CD4-positive, alpha-beta T cell treated with Interleukin-4 for 1 hour (primary cell): Measurements from ENCODE around the gene TCEANC2.
"Not testable (repeated sequence)": the region's sequence is repeated elsewhere in the genome, so short reads cannot be mapped to it uniquely, and the experiment has no call there.

ENCODE experiments used
- DNase-seq, 2 donors: peaks; one replicate each; pipeline ENCODE4 v3.0.0-alpha.2; 2020 to 2022

Gene TCEANC2

DNA sequence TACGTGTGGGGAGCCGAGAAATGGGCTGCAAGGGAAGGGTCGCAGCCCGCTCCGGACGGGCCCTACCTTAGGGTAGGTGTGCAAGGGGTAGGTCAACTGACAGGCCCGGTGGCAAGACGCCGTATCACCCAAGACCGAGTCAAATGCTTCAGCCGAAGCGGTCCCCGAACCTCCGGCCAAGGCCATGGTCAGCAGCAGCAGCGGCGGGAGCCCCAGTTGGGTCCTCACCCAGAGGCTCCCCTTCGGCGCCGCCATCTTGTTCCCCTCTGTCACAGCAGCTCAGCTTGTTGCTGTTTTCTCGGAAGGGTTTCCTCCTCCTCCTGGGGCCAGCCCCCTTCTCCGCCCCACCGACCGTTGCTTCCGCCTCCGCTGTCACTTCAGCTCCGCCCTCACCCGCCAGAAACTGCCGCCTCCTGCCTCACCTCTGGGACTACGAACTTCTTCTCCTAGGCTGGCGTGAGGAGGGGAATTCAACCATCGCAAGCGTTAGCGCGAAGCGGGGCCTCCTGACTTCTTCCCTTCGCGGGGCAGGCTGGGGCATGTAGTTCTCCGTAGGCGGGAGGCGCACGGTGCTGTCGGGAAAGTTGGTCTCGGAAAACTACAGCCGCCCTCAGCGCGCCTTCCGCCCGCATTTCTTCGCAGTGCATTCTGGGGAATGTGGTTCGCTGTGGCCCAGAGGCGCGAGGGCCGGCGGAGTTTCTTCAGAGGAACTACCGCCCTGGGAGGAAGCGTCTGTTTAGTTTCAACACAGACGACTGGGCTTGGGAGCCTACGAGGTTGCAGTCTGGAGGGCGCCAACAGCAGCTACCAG, at the start of gene TCEANC2, which contains the start of gene TMEM59:
TCEANC2 (plus strand) TSS at position 675 of the 811 bp plus-strand sequence. CDS start 815 bp downstream, outside the sequence.
TMEM59 (minus strand) TSS at position 271 of the 811 bp plus-strand sequence; CDS start at position 255, 16 bp downstream.
- DNase-seq: peak; percentile 99

DNA sequence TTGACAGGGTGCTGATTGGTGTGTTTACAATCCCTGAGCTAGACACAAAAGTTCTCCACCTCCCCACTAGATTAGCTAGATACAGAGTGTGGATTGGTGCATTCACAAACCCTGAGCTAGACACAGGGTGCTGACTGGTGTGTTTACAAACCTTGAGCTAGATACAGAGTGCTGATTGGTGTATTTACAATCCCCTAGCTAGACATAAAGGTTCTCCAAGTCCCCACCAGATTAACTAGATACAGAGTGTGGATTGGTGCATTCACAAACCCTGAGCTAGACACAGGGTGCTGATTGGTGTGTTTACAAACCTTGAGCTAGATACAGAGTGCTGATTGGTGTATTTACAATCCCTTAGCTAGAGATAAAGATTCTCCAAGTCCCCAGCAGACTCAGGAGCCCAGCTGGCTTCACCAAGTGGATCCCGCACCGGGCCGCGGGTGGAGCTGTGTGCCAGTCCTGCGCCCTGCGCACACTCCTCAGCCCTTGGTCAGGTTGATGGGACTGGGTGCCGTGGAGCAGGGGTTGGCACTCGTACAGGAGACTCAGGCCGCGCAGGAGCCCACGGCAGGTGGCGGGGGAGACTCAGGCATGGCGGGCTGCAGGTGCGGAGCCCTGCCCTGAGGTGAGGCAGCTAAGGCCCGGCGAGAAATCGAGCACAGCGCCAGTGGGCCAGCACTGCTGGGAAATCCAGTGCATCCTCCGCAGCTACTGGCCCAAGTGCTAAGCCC, 49.5 kb upstream of the TCEANC2 start:
- DNase-seq: not testable (repeated sequence)

DNA sequence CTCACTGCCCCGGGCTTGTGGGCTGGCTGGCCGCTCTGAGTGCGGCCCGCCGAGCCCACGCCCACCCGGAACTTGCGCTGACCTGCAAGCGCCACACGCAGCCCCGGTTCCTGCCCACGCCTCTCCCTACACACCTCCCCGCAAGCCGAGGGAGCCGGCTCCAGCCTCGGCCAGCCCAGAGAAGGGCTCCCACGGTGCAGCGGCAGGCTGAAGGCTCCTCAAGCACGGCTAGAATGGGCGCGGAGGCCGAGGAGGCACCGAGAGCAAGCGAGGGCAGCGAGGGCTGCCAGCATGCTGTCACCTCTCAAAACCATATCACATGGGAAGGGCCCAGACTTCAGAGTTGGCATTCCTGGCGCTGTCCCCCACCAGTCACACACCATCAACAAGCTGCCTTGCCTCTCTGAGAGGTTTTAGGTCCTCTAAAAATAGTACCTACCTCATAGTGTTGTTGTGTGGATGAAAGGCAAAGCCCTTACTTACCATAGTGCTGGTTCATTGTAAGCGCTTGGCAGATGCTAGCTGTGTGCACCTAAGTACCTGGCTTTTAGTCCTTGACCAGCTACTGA, 48.8 kb upstream of the TCEANC2 start:
- no peak for DNase-seq

DNA sequence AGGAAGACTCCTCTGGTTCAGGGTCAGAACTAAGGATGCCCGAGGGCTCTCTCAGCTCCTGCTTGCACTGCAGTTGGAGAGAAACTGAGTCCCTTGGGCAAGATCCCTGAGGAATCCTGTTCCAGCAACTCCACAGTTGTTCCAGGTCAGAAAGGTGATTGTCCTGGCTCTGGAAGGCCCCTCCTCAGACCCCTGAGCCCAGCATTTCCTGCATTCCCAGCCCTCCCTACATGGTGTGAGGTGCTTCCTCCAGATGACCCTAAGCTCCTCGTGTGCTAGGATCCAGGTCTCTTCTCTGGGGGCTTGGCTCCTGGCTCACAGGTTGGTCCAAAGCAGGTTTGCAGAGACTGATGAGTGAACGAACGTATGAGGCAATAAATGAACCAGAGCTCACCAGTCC, 46.9 kb upstream of the TCEANC2 start:
- DNase-seq: no peak

DNA sequence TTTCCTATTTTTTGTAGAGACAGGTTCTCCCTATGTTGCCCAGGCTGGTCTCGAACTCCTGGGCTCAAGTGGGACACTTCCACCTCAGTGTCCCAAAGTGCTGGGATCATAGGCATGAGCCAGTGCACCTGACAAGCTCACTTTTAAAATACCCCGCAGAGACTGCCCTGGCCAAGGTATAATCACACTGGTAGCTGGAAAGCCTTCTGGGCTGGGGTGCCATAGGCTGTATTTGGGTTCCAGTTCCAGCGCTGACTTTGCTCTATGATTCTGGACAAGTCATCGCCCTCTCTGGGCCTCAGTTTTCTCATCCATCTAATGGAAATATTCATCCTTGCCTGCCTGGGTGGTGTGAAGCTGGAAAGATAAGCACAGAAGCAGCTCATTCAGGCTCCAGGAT, 45.8 kb upstream of the TCEANC2 start:
- no peak for DNase-seq

DNA sequence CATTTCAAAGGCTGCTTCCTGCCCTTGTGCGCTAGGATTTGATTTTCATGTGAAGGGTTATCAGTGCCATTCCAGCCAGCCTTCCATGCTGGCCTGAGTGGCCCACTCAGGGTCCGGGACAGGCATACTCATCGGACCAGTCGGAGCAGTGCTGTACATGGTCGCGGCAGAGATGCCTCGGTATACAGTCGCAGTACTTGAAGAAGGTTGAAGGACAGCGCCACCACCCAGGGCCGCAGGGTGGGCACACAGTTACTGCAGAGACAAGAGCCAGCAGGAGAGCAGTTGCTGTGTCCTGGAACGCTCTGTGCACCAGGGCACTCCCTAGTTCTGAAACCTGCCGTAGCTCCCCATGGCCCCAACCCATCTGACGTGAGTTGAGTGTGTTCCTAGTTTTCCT, 44.5 kb upstream of the TCEANC2 start:
- no peak for DNase-seq

DNA sequence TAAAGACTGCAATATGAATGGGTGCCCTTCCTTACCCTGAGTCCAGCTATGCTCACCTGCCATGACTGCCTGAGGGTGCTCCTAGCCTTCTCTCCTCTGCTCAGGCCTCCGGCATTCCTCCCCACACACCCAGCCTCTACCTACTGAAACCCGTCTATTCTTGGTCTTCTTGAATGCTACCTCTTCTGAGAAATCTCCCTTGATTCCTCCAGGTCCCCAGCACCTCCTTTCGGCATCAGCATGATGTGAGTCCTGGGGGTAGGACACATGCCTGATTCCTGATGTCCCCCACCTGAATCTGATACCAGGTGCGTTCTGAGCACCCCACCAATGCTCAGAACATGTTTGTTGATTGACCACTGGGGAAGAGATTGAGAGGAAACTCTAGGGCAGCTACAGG, 44.0 kb upstream of the TCEANC2 start:
- no peak for DNase-seq

DNA sequence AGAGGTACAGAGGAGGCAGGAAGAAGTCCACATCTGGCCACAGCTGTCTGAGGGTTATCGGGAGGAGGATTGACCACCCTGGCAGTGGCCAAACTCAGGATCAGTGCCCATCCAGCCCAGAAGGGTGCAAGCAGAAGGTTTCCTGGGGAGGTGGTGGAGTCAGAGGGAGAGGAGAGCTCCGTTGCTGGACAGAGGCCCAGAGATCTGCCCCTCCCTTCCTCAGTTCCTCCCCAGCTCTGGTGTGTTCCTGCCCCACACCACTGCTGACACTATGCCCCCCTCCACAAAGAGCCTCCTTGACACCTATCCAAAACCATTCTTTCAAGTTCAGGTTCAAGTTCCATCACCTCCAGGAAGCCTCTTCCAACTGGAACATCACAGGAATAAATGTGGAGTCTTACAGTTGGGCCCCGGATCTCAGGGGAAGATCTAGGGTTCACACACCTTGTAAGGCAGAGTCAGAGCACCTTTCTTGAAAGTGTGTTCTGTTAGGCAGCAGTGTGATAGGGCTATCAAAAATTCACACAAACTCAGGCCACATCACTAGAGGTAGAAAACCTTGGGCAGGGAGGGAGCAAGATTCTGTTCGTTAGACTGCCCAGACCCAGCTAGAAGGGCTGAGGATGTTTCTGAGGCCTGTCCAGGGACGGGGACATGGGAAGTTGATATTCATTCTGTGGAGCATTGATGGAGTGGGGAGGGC, 42.8 kb upstream of the TCEANC2 start:
- DNase-seq: no peak

DNA sequence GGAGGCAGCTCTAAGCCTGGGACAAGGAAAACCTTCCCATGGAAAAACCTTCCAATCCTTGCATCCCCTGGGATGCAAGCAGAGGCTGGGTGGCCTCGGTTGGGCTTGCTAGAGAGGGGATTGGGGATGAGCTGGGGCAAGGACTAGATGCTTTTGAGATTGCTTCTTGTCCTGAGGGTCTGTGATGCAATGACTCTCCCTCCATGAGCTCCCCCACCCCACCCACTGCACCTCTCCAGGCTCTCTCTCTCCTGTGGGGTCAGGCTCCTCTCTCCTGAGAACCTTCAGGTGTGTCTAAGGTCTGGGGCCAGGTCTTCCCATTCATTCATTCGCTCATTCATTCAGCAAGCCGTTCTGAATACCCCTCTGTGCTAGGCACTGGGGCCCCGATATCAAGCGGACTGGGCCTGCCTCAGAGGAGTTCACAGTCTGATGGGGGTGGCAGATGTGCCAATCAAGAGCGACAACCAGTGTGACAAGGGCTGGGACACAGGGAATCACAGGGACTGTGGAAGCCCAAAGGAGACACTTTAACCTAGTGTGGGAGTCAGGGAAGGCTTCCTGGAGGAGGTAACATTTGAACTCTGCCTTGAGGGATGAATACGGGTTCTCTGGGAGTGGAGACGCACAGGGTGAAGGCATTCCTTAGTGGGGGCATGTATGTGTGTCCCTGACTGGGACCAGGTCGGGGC, 41.9 kb upstream of the TCEANC2 start:
- DNase-seq: no peak

DNA sequence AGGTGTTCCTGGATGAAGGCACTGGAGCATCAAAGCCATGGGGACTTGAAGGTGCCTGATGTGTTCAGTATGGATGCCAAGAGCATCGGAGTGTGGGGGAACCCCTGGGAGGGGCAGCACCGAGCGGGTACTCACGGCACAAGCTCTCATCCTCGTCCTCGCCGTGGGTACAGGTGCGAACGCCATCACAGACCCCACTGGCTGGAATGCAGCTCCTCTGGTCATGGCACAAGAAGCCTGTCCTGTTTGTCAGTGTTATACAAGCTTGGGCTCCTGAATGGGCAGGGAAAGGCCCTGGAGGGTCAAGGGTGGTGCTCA, 41.4 kb upstream of the TCEANC2 start:
- no peak for DNase-seq

DNA sequence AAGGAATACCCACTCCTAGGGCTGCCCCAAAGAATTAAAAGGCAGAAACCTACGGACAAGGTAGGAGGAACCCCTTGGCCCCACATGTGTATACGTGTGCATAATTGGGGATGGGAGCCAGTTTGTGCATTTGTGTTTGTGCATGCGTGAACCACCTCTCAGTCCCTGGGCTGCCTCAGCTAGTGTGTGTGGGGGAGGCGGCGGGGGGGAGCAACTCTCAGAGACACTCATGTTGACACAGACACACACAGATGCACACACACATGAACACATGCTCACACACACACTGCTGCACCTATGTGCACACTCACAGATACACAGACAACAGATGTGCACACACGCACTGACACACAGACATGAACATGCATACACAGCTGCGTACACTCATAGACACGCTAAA, 40.5 kb upstream of the TCEANC2 start:
- DNase-seq: no peak

DNA sequence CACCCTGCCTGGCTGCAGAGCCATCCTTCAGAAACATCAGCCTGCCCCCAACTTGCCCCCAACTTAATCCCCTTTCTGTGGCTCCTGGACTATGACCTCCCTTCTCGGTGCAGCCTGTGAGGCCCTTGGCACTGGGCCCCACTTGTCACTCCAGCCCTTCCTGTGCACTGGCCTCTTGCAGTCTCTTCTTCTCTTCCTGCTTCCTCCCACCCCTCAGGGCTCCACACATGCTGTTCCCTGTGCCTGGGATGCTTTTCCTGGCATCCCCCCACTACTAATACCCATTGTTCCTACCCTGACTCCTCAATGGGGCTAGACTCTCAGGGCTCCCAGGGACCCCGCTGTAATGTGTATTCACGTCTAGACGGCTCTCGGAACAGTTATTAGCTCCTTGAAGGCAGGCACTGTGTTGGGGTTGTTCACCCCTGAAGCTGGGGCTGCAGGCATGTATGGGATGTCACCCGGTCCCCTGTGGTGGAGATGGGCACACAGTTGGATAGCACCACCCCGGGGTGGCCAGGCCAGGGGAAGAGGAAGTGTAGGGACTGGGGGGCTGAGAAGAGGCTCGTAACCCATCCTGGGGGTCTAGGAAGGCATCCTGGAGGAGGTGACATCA, 39.9 kb upstream of the TCEANC2 start:
- DNase-seq: no peak

DNA sequence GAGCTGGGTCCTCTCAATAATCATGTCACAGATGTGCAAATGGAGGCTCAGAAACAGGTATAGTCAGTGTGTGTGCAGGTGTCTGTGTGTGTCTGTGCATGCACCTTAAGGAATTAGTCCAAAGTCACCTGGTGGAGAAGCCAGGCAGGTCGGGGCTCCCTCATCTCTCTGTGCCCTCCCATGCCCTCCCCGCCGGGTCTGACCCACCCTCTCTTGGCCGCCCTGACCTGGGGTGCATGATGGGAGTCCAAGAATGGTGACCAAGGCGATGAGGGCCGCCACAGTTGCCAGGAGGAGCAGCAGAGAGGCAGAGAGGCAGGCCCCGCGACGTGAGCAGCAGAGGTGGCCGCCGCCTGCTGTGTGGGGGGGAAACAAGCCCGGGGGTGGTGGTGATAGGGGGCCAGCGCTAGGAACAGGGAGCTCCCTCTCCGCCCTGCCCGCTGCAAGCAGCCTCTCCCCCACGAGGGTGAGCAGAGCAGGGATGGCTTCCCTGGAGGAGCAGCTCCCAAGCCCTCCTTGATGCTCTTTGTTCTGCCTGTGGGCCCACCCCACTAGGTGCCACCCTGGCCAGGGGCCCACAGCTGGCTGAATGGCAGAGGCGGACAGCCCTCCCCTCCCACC, 39.3 kb upstream of the TCEANC2 start:
- DNase-seq: no peak

DNA sequence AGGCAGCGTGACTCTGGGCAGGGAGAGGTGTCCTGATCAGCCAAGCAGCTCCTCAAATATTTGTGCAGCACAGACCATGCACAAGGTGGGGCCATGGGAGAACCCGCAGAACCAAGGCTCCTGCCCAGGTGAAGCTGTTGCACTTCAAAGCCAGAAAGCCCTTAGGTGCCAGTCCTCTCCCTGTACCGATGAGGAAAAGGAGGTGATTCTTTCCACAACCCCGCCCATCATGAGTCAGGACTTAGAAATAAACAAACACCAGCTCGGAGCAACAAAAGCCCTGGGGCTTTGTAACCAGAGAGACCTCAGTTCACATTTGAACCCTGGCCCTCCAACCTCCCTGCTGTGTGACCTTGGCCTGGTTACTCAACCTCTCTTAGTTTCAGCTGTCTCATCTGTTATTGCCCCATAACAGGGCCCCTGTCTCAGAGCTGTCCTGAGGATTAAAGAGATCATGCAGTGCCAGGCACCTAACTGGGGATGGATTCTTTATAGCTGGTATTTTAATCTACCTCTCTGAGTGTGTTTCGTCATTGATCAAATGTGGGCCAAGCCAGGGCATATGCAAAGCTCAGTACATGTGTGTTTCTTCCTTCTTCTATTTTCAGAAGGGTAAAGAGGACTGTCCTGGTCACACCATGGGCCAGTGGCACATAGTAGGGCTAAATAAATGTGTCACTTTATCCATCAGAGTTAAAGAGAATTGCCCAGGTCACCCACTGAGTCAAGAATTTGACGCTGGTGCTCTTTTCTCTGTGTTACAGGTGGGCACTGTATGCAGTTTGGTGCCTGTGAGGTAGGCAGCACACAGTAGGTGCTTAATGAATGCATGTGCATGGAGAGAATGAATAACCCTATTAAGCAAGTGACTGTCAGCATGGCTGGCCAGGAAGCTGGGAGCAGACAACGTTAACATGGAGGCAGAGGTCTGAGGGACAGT, 36.8 kb upstream of the TCEANC2 start:
- no peak for DNase-seq

DNA sequence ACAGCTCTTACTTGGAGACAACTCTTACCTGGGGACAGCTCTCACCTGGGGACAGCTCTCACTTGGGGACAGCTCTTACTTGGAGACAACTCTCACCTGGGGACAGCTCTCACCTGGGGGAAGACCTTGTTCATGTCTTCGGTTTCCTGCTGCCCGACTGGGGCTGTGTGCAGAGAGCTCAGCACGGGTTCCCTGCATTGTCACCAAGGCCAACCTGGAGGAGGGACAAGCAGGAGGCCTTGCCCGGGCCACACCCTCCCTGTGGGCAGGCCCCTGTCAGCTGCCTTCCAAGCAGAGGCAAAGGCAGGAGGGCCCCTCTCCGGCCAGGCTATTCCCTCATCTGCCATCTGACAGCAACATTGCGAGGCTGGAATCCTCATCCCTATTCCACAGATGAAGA, 35.4 kb upstream of the TCEANC2 start, which contains the start of gene LDLRAD1:
LDLRAD1 (minus strand) TSS at position 208 of the 400 bp plus-strand sequence; CDS start at position 134, 74 bp downstream.
- no peak for DNase-seq

DNA sequence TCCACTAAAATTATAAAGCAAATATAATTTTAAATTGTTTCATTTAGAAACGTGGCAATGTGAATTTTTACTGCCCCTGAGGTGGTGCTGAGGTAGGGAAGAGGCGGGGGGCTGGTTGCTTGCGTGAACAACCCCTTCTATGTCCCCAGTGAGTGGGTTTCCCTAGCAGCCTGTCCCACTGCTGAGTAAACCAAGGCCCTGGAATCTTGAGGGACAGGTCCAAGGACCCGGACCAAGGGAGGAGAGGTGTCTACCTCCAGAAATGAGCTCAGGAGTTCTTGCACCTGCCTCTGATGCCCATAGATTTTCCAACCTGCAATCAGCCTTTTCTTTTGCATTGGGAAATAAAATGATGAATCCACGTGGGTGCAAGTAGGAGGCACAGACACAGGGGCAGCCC, 34.8 kb upstream of the TCEANC2 start:
- no peak for DNase-seq

DNA sequence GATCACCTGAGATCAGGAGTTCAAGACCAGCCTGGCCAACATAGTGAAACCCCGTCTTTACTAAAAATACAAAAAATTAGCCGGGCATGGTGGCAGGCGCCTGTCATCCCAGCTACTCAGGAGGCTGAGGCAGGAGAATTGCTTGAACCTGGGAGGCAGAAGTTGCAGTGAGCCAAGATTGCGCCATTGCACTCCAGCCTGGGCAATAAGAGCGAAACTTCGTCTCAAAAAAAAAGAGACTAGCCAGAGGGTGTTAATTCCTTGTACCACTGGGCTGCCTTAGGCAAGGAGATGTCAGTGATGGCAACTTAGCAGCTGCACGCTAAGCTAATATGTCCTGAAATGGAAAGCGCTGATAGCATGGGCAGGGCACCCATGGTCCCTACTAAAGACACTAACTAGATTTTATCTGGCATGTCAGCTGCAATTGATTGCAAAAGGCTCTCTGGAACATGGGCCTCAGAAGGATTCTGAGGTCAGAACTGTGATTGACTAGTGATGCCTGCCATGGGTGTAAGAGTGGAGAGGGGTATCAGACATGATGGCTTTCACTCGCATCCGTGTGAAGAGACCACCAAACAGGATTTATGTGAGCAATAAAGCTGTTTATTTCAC, 33.7 kb upstream of the TCEANC2 start:
- not testable (repeated sequence) for DNase-seq

DNA sequence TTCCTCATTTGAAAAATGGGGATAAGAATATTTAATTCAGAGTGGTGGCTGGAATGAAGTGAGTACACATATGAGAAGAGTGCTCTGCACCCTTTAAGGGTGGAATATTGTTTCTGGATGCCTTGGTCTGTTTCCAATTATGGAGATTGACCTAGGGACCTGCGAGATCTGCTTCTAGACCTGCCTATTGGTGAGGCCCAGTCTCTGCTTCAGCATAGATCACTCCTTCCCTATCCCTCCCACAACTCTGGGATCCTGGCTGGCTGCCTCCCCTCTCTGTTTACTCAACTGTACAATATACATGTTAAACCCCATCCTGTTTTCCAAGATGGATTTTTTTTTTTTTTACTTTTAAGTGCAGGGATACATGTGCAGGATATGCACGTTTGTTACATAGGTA, 29.1 kb upstream of the TCEANC2 start:
- no peak for DNase-seq

DNA sequence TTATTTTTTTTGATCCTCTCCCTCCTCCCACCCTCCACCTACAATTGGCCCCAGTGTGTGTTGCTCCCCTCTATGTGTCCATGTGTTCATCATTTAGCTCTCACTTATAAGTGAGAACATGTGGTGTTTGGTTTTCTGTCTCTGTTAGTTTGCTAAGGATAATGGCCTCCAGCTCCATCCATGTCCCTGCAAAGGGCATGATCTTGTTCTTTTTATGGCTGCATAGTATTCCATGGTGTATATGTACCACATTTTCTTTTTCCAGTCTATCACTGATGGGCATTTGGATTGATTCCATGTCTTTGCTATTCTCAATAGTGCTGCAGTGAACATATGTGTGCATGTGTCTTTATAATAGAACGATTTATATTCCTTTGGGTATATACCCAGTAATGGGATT, 28.6 kb upstream of the TCEANC2 start:
- DNase-seq: not testable (repeated sequence)

DNA sequence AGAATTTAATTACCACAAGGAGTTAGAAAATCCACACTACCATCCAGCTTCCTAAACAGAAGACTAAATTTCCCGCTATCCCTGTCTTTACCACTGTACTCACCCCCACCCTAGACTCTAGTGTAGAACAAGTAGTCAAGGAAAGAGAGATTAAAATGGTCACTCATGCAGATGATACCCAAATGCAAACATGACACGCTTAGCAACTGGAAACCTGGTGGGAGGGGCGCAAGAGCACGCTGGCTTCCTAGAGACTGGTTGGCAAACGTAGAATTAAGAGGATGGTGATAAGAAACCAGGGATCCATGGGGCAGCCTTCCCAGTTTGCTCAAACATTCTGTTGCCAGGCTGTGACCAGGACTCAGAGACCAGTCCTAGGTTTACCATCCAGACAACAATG, 25.6 kb upstream of the TCEANC2 start:
- DNase-seq: no peak
